Activated CD4-positive, alpha-beta T cell treated with anti-CD3 and anti-CD28 coated beads, Interleukin-2, amount 50 U/mL, for 4 hours (primary cell): Measurements from ENCODE around the gene PARVB.

Source experiments
- DNase-seq, 2 experiments: peaks; one replicate each; pipeline ENCODE4 v3.0.0-alpha.2; 2020

PARVB gene

GRCh38 chr22:44116755-44117684 is 92.9 kb downstream of the PARVB start:
- no peak for DNase-seq

- DNase-seq, result no peak
These were observed 93.6 kb downstream of the PARVB start for GRCh38 chr22:44117746-44118145.

GRCh38 chr22:44118645-44119315 is 94.7 kb downstream of the PARVB start:
- DNase-seq, result no peak

- no peak for DNase-seq
These were observed 95.7 kb downstream of the PARVB start for GRCh38 chr22:44119669-44120313.

- DNase-seq, result no peak
These were observed 96.2 kb downstream of the PARVB start for GRCh38 chr22:44120314-44120704.

GRCh38 chr22:44125421-44125820 is 101.3 kb downstream of the PARVB start:
- DNase-seq, result no peak

GRCh38 chr22:44126807-44127206 is 102.7 kb downstream of the PARVB start:
- no peak for DNase-seq

- no peak for DNase-seq
These were observed 103.3 kb downstream of the PARVB start for GRCh38 chr22:44127356-44127755.

GRCh38 chr22:44128958-44129618 is 105.0 kb downstream of the PARVB start:
- no peak for DNase-seq

GRCh38 chr22:44129619-44129976 is 105.5 kb downstream of the PARVB start:
- no peak for DNase-seq

- no peak for DNase-seq
These were observed 106.1 kb downstream of the PARVB start for GRCh38 chr22:44130076-44130711.

- no peak for DNase-seq
These were observed 107.3 kb downstream of the PARVB start for GRCh38 chr22:44131412-44131811.

GRCh38 chr22:44131989-44132685 is 108.0 kb downstream of the PARVB start:
- no peak for DNase-seq

- no peak for DNase-seq
These were observed 108.6 kb downstream of the PARVB start for GRCh38 chr22:44132724-44133123.

- DNase-seq, result no peak
These were observed 109.1 kb downstream of the PARVB start for GRCh38 chr22:44133161-44133560.

- no peak for DNase-seq
These were observed 109.9 kb downstream of the PARVB start for GRCh38 chr22:44133901-44134571.

- DNase-seq, result no peak
These were observed 112.0 kb downstream of the PARVB start for GRCh38 chr22:44136112-44136511.

- DNase-seq, result no peak
These were observed 112.7 kb downstream of the PARVB start for GRCh38 chr22:44136786-44137185.

GRCh38 chr22:44137415-44137814 is 113.3 kb downstream of the PARVB start:
- no peak for DNase-seq

GRCh38 chr22:44139773-44140172 is 115.7 kb downstream of the PARVB start:
- DNase-seq, result no peak

GRCh38 chr22:44142421-44143104 is 118.5 kb downstream of the PARVB start:
- DNase-seq, result no peak
